ENCODE data around the gene RNF166. TPM values are rescaled to one million over a fixed set of nuclear protein-coding genes. Genes with fewer than 3 reads are reported as not detected.

Gene RNF166
- total and polyA plus RNA-seq, 2 donors (not counting 3 experiments of a cell fraction or from before 2014, with no cell fraction given): 27.6 to 38.8 TPM

DNA sequence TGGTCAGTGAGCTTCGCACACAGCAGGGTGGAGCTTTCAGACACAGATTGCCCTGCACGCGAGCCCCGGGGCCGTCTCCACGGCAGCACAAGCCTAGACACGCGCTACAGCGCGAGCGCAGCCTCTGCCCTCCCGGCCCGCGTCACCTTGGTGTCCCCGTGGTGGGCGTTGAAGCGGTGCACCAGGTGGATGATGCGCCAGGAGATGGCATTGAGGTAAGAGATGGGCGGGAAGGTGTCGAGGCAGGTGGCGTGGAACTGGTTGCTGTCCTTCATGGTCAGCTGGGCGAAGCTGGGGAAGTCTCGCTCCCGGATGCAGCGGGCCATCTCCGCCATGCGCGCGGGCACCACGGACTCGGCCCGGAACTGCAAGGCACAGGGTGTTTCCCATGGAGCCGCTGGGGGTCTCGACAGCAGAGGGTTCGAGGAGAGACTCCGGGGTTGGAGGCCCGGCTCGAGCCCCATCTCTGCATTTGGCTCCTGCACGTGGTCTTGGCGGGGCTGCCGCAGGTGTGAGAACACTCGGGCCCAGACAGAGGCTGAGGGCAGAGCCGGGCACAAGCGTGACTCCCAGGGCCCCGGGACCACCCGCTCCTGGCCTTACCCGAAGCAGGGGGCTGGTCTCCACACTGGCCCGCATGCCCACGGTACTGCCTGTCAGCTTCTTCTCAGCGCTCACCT is 51.0 kb downstream of the RNF166 start:
- Histone ChIP-seq H3K9ac (replicated peaks; ENCODE audit: extremely low read depth, insufficient read depth, low read length) (no peak overlapping the region), H2AFZ (ENCODE audit: low read depth, low read length) (no peak overlapping the region), H3K79me2 (ENCODE audit: control insufficient read depth, insufficient read depth, low read length) (peaks cover 17% of the 10 kb centered on the region), H3K4me2 (ENCODE audit: insufficient read depth, low read length) (no peak overlapping the region), H3K4me3 (replicated peaks in 1 of 3; ENCODE audit: insufficient read depth in 1 of 3, low read depth in 1 of 3, low read length in 3 of 3) (no peak overlapping the region), H3K27ac (ENCODE audit: insufficient read depth, low read depth, low read length) (no peak overlapping the region), H3K9me1 (replicated peaks; ENCODE audit: control insufficient read depth, extremely low read depth, insufficient read depth, low read length) (no peaks in the 10 kb centered on the region), H3K36me3 (ENCODE audit: control insufficient read depth in 2 of 2, extremely low read depth in 1 of 2, insufficient read depth in 2 of 2, low read length in 2 of 2) (peaks cover 7 to 17% of the 10 kb centered on the region in 2 experiments), H3K9me3 (replicated peaks; ENCODE audit: control insufficient read depth, insufficient read depth, low read length) (no peaks in the 10 kb centered on the region), H4K20me1 (replicated peaks; ENCODE audit: control insufficient read depth, extremely low read depth, insufficient read depth, low read length) (no peaks in the 10 kb centered on the region), H3K27me3 (ENCODE audit: control insufficient read depth in 2 of 2, insufficient read depth in 2 of 2, low read length in 2 of 2) (no peaks in the 10 kb centered on the region), H3K4me1 (ENCODE audit: control insufficient read depth, extremely low read depth, insufficient read depth, low read length) (peaks cover 10% of the 10 kb centered on the region)
- no TSS peak for BruUV-seq (replicated peaks)
- intact Hi-C loops (cut with micrococcal nuclease): no loop called here
- DNase-seq (ENCODE audit: low read depth, low spot score) (no peak), FAIRE-seq (no peak)
- POLR2A ChIA-PET: no interaction called here
- TF ChIP-seq MYC (IDR thresholded peaks at IDR 0.05; ENCODE audit: low read depth, low read length) (no peak), POLR2AphosphoS5 (IDR thresholded peaks at IDR 0.05; ENCODE audit: insufficient read depth, low read depth, low read length) (no peak), EZH2 (IDR thresholded peaks at IDR 0.05; ENCODE audit: borderline replicate concordance, low read depth, low read length, severe bottlenecking) (no peak), MAX (IDR thresholded peaks at IDR 0.05; ENCODE audit: insufficient read depth, insufficient read length) (no peak), POLR2A (IDR thresholded peaks at IDR 0.05; ENCODE audit: low read depth, low read length) (no peak), FOS (IDR thresholded peaks at IDR 0.05; ENCODE audit: borderline replicate concordance, insufficient read depth, low read length) (no peak), CTCF (IDR thresholded peaks at IDR 0.05; ENCODE audit: extremely low read depth in 1 of 2, insufficient read depth in 1 of 2, low read depth in 1 of 2, low read length in 2 of 2) (no peak), GATA2 (IDR thresholded peaks at IDR 0.05; ENCODE audit: insufficient read depth, insufficient read length, low read depth, low read length) (no peak), JUN (IDR thresholded peaks at IDR 0.05; ENCODE audit: borderline replicate concordance, insufficient read depth, insufficient read length, low read depth) (no peak)
- CTCF ChIA-PET: no interaction called here
- dilution Hi-C loops (cut with MboI; ENCODE audit: extremely low pct_ligation_motif_present, low sequenced_read_pairs): no loop called here

Data from endothelial cell of umbilical vein (primary cell).